Psoas muscle (tissue), 8 donors: ENCODE data around the gene ZGPAT. TPM values are rescaled to one million over a fixed set of nuclear protein-coding genes. Genes with fewer than 3 reads are reported as not detected.

ENCODE experiments used
- ATAC-seq, 4 donors: fragments of 200-7000 bp; cut with Tn5 transposase; one replicate each; pipeline ENCODE4 v1.9.1; 2020; ENCODE audit warnings: moderate library complexity in 3 of 4, mild to moderate bottlenecking in 2 of 4
- DNase-seq, 2 donors: peaks; one replicate each; pipeline ENCODE4 v3.0.0-alpha.2; 2020
- H3K27ac ChIP-seq: fragments of 200-600 bp; one replicate; pipeline ENCODE4 v1.8.0; 2022
- H3K27me3 ChIP-seq, 3 donors: fragments of 200-600 bp in 1 of 3; one replicate each; pipeline versions ENCODE4 v1.6.1 to v1.8.0; 2013 to 2022; ENCODE audit warnings: low read length in 2 of 3, mild to moderate bottlenecking in 2 of 3, moderate library complexity in 1 of 3; ENCODE audit not compliant: insufficient read depth in 3 of 3
- H3K36me3 ChIP-seq, 2 donors: fragments of 200-600 bp in 1 of 2; one replicate each; pipeline versions ENCODE4 v1.6.1 to v1.8.0; 2013 to 2022; ENCODE audit warnings: low read depth in 1 of 2, mild to moderate bottlenecking in 1 of 2, moderate library complexity in 1 of 2; ENCODE audit not compliant: insufficient read depth in 1 of 2
- H3K4me1 ChIP-seq: fragments of 200-600 bp; one replicate; pipeline ENCODE4 v1.8.0; 2022
- H3K4me3 ChIP-seq: fragments of 200-600 bp; one replicate; pipeline ENCODE4 v1.8.0; 2022; ENCODE audit warnings: mild to moderate bottlenecking
- H3K9me3 ChIP-seq: fragments of 200-600 bp; one replicate; pipeline ENCODE4 v1.8.0; 2022
- CTCF ChIP-seq: fragments of 200-600 bp; IDR thresholded peaks from one replicate; pipeline ENCODE4 v1.8.0; 2022; ENCODE audit warnings: antibody characterized with exemption
- WGBS, 3 donors: extraction: QIAGEN DNeasy Blood & Tissue Kit; methylation state at CpG; one replicate each; pipeline versions ENCODE4 v1.1.6 to v1.1.7; 2013; 5-methylcytosine and 5-hydroxymethylcytosine counted together
- intact Hi-C, 2 donors: fragments of 100-400 bp; cut with DNase I; formaldehyde crosslinking; loops; one replicate each; pipeline versions ENCODE4 v1.11.0 to v1.14.2; 2022
- polyA plus RNA-seq, 3 donors: library from polyadenylated mRNA; stranded (reverse); fragments of 200-250 nt; gene quantifications; one replicate each; pipeline ENCODE4 v1.2.3, GENCODE V29; 2013
- total RNA-seq, 4 donors: library from RNA; stranded (reverse); fragmentation: NEBNext Ultra II Directional in 2 of 4; extraction: Animal tissue kit (Norgen Biotek cat#: 25700) in 2 of 4; gene quantifications; one replicate each; pipeline versions ENCODE4 v1.2.1 to v1.2.4, GENCODE V29; 2021 to 2023
- donor health status: healthy with polysubstance abuse.
- donor health status: DM: no; HTN: no; CAD: no; lungs with moderate emphysema.
- donor health status: Bipolar disorder and iron deficiency.
- donor health status: healthy.
- donor health status: DM: yes; HTN: yes; CAD: no.
- donor health status: DM: no; HTN: no; CAD: no.
- donor health status: DM: no; HTN: no; CAD: no.
- donor health status: DM: yes; HTN: yes; CAD: no.

ZGPAT gene
- total and polyA plus RNA-seq, 7 donors: 10.7 to 54.8 (median 18.2) TPM

GRCh38 chr20:63704749-63705117, 3.1 kb upstream of the ZGPAT start:
- Histone ChIP-seq H3K9me3 (no peaks in the 10 kb centered on the region), H3K36me3 (peaks cover 3 to 46% of the 10 kb centered on the region in 2 donors), H3K4me1 (peaks cover 18% of the 10 kb centered on the region), H3K4me3 (no peak overlapping the region), H3K27me3 (no peaks in the 10 kb centered on the region), H3K27ac (no peak overlapping the region)
- TF ChIP-seq CTCF: no peak
- DNase-seq (peak in 1 of 2 donors; percentile 49), ATAC-seq (no peak)
- intact Hi-C loops: loop anchor here in 1 of 2 donors (5.0 kb wide), 2 partner anchors 33 to 42 kb away; partner anchors contain the start of genes LIME1 and SLC2A4RG
- WGBS, 3 donors: 75 to 84% (median 78%) methylated on average over 6 of the region's 6 CpGs

GRCh38 chr20:63705232-63706026, 2.4 kb upstream of the ZGPAT start:
- Histone ChIP-seq H3K27ac (no peak overlapping the region), H3K4me1 (peaks cover 16% of the 10 kb centered on the region), H3K9me3 (no peaks in the 10 kb centered on the region), H3K27me3 (no peaks in the 10 kb centered on the region), H3K36me3 (peaks cover 0 to 47% of the 10 kb centered on the region in 2 donors), H3K4me3 (no peak overlapping the region)
- no peak for TF ChIP-seq CTCF
- ATAC-seq (no peak), DNase-seq (peak in 1 of 2 donors; percentile 34)
- intact Hi-C loops: no loop called here
- 86 to 93% (median 89%) methylated on average over 8 of the region's 8 CpGs for WGBS, 3 donors

DNA sequence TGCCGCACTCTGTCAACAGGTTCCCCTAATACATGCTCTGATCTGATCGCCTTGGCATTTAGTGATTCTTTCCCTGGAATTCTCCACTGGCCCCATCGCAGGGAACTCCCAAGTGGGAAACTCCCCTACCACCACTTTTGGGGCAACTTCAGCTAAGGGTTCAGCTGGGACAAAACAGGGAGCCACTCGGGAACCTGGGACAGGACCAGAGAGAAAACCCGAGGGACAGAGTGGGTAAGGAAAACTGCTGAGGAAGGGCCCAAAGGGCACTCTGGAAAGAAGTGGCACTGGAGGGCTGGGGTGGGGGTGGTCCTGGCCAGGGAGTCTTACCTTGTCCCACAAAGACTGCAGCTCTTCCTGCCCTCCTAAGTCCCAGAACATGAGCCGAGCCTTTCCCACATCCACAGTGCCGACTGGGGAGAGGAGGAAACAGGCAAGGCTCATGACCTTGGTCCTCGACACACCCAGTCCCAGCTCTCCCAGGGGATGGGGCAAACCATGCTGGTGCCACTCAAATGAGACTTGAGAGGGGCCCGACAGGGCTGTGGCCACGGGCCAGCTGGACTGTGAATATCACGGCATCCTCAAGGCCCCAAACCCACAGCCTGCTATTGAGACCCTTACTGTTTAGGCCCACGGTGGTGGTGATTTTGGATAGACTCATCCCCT, 1.7 kb upstream of the ZGPAT start:
- Histone ChIP-seq H3K9me3 (no peaks in the 10 kb centered on the region), H3K27ac (peak overlapping the region; percentile 92), H3K4me1 (peaks cover 16% of the 10 kb centered on the region), H3K4me3 (peak overlapping the region; percentile 97), H3K36me3 (peaks cover 0 to 54% of the 10 kb centered on the region in 2 donors), H3K27me3 (no peaks in the 10 kb centered on the region)
- ATAC-seq (no peak), DNase-seq (peak in 1 of 2 donors; percentile 51)
- intact Hi-C loops: no loop called here
- no peak for TF ChIP-seq CTCF
- 70 to 80% (median 72%) methylated on average over 12 of the region's 12 CpGs for WGBS, 3 donors

DNA sequence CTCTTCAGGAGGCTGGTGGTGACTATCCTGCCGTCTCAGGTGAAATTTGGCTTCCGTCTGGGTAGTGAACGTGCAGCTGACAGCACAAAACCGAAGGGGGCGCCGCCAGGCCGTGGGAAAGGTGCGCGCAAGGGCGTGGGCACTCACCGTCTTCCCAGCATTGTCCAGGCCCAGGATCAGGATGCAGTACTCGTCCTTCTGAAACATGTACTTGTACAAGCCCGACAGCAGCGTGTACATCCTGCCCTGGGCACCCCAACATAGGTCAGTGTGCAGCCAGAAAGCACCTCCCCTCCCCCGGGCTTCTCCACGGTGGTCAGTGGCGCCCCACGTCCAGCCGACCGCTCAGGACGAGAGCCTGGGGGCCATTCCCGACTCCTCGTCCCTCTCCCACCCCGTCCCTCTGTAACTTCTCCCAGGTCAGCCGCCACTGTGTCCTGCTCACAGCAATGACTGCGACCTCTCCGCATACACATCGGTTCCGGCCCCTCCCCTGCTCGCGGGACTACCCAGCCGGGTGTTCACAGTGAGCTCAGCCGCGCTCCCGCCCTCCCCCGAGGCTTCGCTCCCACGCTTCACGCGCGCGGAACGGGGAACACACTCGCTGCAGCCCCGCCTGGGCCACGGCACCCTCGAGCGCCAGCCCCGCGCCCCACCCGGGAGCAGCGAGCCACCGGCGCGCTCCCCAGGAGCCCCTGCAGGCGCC, 834 bp upstream of the ZGPAT start:
- Histone ChIP-seq H3K27me3 (no peaks in the 10 kb centered on the region), H3K4me1 (peaks cover 16% of the 10 kb centered on the region), H3K9me3 (no peaks in the 10 kb centered on the region), H3K36me3 (peaks cover 0 to 62% of the 10 kb centered on the region in 2 donors), H3K4me3 (peak overlapping the region; percentile 97), H3K27ac (peak overlapping the region; percentile 92)
- peak; percentile 29 to 47 (median 36) for ATAC-seq
- no peak for TF ChIP-seq CTCF
- peak; percentile 48 to 72 for DNase-seq
- 4 to 5% (median 4%) methylated on average over 55 to 56 of the region's 56 CpGs for WGBS, 3 donors
- intact Hi-C loops: no loop called here
